Measurements from ENCODE around the gene ELMO2. TPM values are rescaled to one million over a fixed set of nuclear protein-coding genes. Genes with fewer than 3 reads are reported as not detected.
A peak's percentile ranks its signal among the peaks of the same experiment; 100 is the strongest.

Gene ELMO2
- total and polyA plus RNA-seq, 5 donors: 20.7 to 40.2 (median 31.6) TPM

DNA sequence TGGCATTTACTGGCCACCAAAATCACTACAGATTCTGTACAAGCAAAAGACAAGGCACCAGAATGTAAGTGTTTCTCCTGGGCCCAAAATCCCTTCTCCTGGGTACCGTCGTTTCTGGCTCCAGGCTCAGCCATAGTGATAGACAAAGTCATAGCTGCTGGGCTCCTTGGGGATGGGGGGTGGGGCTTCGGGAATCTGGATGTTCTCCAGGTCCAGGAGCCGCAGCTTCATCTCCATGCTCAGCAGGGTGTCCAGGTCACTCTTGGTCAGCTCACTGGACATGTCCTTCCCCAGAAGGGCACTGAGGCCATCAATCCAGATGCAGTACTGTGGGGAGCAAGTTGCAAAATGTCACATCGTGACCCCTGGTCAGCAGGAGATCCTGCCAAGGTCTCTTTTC, 39.2 kb downstream of the ELMO2 start:
- 61% methylated on average over 5 of the region's 5 CpGs for WGBS
- ATAC-seq (no peak), DNase-seq (peak in 1 of 3 donors; percentile 7)
- Histone ChIP-seq H3K27ac (ENCODE audit: low read length) (no peak overlapping the region), H3K27me3 (ENCODE audit: control insufficient read depth, insufficient read depth) (no peaks in the 10 kb centered on the region), H3K9me3 (ENCODE audit: control insufficient read depth, low read length) (no peaks in the 10 kb centered on the region), H3K4me1 (ENCODE audit: control insufficient read depth, insufficient read depth, low read length) (peaks cover 2% of the 10 kb centered on the region), H3K4me3 (ENCODE audit: low read length) (no peak overlapping the region)
- intact Hi-C loops (cut with DNase I): no loop called here

DNA sequence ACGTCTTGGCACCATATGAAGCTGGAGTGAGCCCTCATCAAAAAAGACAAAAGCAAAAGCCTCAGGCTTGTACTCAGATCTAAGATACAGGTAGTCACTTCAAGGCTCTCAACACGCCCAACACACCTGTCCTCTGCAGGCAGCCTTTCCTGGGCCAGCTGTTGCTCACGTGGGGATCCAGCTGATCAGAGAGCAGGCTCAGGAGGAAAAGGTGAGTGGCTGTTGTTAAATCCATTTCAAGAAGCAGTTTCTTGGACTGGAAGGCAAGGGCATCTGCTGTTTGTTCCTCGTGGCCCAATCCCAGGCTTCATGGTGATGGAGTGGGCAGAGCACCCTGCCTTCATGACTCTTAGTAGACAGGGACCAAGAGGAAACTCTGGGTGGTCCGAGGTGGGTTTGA, 39.6 kb downstream of the ELMO2 start:
- H3K4me3 ChIP-seq (ENCODE audit: low read length): no peak overlapping the region
- DNase-seq: peak in 1 of 3 donors; percentile 11
- H3K27me3 ChIP-seq (ENCODE audit: control insufficient read depth, insufficient read depth): no peaks in the 10 kb centered on the region
- peaks cover 2% of the 10 kb centered on the region for H3K4me1 ChIP-seq (ENCODE audit: control insufficient read depth, insufficient read depth, low read length)
- intact Hi-C loops (cut with DNase I): no loop called here
- no peak overlapping the region for H3K27ac ChIP-seq (ENCODE audit: low read length)
- no peaks in the 10 kb centered on the region for H3K9me3 ChIP-seq (ENCODE audit: control insufficient read depth, low read length)
- WGBS: 89% methylated on average over 5 of the region's 5 CpGs
- ATAC-seq: no peak

DNA sequence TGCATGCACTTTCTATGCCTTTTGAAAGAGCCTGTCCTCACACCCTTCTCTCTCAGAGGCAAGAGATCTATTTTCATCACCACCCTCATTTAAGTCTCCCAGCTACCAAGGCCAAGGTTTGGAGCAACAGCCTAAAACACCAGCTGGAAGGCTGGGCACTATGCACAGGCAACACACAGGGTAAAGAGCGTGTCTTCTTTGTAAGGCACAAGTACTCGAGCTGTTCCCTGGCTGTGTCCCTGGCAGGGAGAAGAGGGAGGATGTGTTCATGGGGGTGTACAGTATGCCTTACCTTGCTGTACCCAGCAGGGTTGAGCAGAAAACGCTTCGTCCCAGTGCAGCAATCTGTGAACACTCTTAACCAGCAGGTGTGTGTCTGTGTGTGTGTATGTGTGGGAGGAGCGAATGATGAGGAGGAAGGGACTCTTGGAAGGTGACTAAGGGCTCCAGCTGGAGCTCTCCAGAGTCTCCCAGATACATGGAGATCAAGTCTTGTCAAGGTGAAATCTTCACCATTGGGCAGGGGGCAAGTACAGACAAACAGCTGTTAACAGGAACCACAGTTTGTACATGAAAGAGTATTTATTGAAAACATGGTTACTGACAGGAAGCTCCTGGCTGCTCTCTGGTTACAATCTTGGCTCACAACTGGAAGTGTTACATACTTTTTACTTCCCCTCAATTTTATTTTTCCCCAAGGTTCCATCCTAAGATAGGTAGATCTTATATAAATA, 40.8 kb downstream of the ELMO2 start:
- 88% methylated on average over 5 of the region's 5 CpGs for WGBS

DNA sequence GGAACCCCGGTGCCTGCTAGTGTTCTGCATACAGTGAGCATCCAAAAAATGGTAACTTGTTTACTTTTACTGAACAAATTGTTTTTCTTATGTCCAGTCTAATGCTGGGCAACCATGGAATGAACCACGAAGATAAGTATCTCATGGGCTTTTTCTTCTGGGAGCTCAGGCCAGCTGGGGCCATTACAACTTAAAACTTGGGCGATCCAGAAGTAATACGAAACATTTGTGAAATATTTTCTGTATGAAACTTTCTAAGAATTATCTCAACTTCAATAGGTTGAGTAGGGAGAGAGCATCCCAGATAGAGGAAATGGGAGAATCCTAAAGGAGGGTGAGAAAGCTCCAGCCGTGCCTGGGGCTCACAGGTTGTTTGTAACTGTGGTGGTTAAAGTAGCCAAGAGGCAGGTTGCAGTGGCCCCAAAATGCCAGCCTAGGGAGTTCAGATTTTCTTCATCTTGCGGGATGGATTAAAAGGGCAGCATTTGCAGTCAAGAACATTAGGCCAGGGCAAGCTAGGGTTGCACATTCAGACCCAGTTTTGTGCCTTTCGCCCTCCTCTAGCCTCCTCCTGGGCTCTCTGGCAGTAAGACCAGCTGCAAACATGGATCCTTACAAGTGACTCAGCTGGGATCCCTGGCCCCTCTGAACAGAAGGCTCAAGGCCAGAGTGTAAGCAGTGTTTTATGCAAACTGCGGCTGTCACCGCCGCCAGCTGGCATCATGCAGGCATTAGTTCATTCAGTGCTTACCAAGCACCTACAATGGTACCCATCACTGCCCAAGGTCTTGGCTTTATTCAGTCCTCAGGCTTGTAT, 41.5 kb downstream of the ELMO2 start:
- ATAC-seq (no peak), DNase-seq (peak in 1 of 3 donors; percentile 31)
- H3K27me3 ChIP-seq (ENCODE audit: control insufficient read depth, insufficient read depth): no peaks in the 10 kb centered on the region
- WGBS: 64% methylated on average over 10 of the region's 10 CpGs
- intact Hi-C loops (cut with DNase I): loop anchor here in 1 of 4 donors (5.0 kb wide), 1 partner anchor 37 kb away; no protein-coding TSS in a partner anchor
- no peaks in the 10 kb centered on the region for H3K9me3 ChIP-seq (ENCODE audit: control insufficient read depth, low read length)
- peaks cover 2% of the 10 kb centered on the region for H3K4me1 ChIP-seq (ENCODE audit: control insufficient read depth, insufficient read depth, low read length)
- H3K4me3 ChIP-seq (ENCODE audit: low read length): peak overlapping the region; percentile 96
- peak overlapping the region; percentile 88 for H3K27ac ChIP-seq (ENCODE audit: low read length)

More for the DNA sequence above, 40.8 kb downstream of the ELMO2 start:
- Histone ChIP-seq H3K4me1 (ENCODE audit: control insufficient read depth, insufficient read depth, low read length) (peaks cover 2% of the 10 kb centered on the region), H3K27ac (ENCODE audit: low read length) (no peak overlapping the region), H3K9me3 (ENCODE audit: control insufficient read depth, low read length) (no peaks in the 10 kb centered on the region), H3K4me3 (ENCODE audit: low read length) (no peak overlapping the region), H3K27me3 (ENCODE audit: control insufficient read depth, insufficient read depth) (no peaks in the 10 kb centered on the region)
- intact Hi-C loops (cut with DNase I): no loop called here
- ATAC-seq (no peak), DNase-seq (peak in 1 of 3 donors; percentile 18)

DNA sequence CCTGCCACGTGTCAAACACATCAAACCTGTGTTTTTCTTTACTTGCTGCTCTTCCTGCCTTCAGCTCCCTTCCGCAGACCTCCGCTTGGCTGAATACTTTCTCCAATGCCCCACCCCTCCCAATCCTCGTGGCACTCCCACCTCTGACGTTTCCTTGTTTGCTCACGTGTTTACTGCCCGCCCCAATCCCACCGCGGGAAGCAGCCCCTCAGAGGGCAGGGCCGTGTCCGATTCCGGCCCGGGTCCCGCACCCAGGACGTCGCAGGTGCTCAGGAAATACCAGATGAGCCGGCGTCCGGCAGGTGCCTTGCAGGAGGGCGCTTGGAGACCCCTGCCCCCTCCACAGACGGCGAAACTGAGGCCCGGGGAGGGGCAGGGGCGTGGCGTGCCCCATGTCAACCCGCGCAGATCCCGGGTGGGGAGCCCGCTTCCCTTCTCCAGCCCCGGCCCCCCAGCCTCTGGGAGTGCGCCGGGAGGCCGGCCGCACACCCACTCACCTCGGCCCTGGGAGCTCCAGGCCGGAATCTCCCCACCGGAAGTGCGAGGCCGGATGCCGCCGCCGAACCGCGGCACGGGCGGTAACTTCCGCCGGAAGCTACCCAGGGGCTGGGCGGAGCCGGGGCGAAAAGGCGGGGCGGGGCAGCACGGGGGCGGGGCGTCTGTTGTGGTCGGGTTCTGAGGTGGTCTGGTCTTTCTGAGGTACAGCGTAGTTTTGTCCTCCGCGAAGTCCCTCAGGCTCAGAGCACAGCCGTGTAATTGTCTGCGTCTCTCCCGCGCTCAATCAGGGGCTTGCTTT, 42.3 kb downstream of the ELMO2 start:
- H3K4me1 ChIP-seq (ENCODE audit: control insufficient read depth, insufficient read depth, low read length): peaks cover 10% of the 10 kb centered on the region
- peak; percentile 96 for ATAC-seq
- intact Hi-C loops (cut with DNase I): loop anchor here in 1 of 4 donors (5.0 kb wide), 1 partner anchor 38 kb away; no protein-coding TSS in a partner anchor
- no peaks in the 10 kb centered on the region for H3K27me3 ChIP-seq (ENCODE audit: control insufficient read depth, insufficient read depth)
- H3K27ac ChIP-seq (ENCODE audit: low read length): peak overlapping the region; percentile 99
- peak; percentile 89 to 96 (median 94) for DNase-seq
- WGBS: under 1% methylated on average over 64 of the region's 64 CpGs
- peak overlapping the region; percentile 96 for H3K4me3 ChIP-seq (ENCODE audit: low read length)
- no peaks in the 10 kb centered on the region for H3K9me3 ChIP-seq (ENCODE audit: control insufficient read depth, low read length)

DNA sequence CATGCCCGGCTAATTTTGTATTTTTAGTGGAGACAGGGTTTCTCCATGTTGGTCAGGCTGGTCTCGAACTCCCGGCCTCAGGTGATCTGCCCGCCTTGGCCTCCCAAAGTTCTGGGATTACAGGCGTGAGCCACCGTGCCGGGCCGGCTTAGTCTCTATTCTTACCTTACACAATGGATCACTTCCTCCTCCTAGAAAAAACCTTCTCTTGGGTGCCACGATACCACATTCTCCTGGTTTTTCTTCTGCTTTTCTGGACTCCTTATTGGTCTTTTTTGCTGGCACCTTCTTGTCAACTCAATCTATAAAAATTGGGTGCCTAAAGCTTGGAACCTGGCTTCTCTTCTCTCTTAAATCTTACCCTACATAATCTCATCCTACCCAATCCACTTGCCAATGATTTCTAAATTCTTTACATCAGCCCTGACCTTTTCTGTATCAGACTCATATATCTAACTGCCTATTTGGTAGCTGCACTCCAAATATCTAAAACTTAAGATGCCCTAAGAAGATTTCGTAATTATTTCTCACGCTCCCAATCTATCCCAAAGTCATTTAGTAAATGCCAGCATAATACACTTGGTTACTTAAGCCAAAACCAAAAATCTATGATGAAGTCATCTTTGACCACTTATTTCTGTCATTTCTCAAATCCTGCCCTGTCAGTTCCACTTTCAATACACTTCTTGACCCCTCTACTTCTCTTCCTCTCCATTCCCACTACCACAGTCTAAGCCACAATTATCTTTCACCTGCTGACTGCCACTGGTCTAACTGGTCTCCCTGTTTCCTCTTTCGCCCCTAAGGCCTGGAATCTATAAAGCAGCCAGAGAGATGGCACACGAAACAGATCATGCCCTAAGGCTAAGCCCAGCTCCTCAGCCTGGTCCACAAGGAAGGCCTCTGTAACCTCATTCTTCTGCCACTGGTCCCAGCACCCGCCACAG, 43.2 kb downstream of the ELMO2 start:
- intact Hi-C loops (cut with DNase I): loop anchor here in 1 of 4 donors (5.0 kb wide), 1 partner anchor 39 kb away; no protein-coding TSS in a partner anchor
- H3K4me1 ChIP-seq (ENCODE audit: control insufficient read depth, insufficient read depth, low read length): peaks cover 12% of the 10 kb centered on the region
- no peak for ATAC-seq
- H3K27me3 ChIP-seq (ENCODE audit: control insufficient read depth, insufficient read depth): no peaks in the 10 kb centered on the region
- H3K27ac ChIP-seq (ENCODE audit: low read length): peak overlapping the region; percentile 22
- H3K9me3 ChIP-seq (ENCODE audit: control insufficient read depth, low read length): no peaks in the 10 kb centered on the region
- 59% methylated on average over 14 of the region's 14 CpGs for WGBS
- H3K4me3 ChIP-seq (ENCODE audit: low read length): peak overlapping the region; percentile 96
- peak in 1 of 3 donors; percentile 22 for DNase-seq

DNA sequence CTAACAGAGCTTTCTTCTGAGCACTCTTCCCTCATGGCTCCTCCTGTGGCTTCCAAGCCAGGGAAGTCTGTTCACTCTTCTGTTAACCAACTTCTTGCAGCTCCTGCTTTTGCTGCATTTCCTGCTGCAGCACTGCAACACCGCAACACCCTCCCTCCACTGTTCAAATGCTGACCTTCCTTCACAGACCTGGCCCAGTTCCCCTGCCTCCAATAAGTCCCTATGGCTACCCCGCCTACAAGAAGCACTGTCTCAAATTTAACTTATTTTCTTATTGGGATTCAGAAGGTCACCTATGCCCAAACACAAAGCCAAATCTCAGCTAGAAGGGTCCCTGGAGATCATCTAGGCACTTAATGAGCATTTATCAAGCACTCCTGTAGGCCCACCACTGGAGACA, 44.6 kb downstream of the ELMO2 start:
- 88% methylated on average over 2 of the region's 2 CpGs for WGBS
- peak in 1 of 3 donors; percentile 6 for DNase-seq
- Histone ChIP-seq H3K4me1 (ENCODE audit: control insufficient read depth, insufficient read depth, low read length) (peaks cover 15% of the 10 kb centered on the region), H3K4me3 (ENCODE audit: low read length) (no peak overlapping the region), H3K9me3 (ENCODE audit: control insufficient read depth, low read length) (no peaks in the 10 kb centered on the region), H3K27ac (ENCODE audit: low read length) (no peak overlapping the region), H3K27me3 (ENCODE audit: control insufficient read depth, insufficient read depth) (no peaks in the 10 kb centered on the region)
- intact Hi-C loops (cut with DNase I): loop anchor here in 1 of 4 donors (5.0 kb wide), 1 partner anchor 40 kb away; no protein-coding TSS in a partner anchor
- no peak for ATAC-seq

DNA sequence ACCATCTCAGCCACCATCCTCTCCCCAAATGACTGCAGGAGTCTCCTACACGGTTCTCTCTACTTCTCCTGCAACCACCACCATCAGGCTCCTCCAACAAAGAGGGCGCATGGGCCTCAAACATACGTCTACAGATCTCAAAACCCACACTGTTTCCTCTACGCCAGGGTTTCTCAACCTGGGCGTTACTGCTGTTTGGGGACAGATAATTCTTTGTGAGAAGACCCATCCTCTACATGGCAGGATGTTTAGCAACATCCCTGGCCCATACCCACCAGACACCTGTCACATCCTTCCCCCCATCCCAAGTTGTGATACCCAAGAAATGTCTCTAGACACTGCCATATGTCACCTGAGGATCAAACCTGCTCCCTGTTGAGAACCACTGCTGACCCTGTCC, 45.0 kb downstream of the ELMO2 start:
- ATAC-seq (no peak), DNase-seq (peak in 1 of 3 donors; percentile 1)
- peaks cover 17% of the 10 kb centered on the region for H3K4me1 ChIP-seq (ENCODE audit: control insufficient read depth, insufficient read depth, low read length)
- no peak overlapping the region for H3K27ac ChIP-seq (ENCODE audit: low read length)
- intact Hi-C loops (cut with DNase I): loop anchor here in 1 of 4 donors (5.0 kb wide), 1 partner anchor 41 kb away; no protein-coding TSS in a partner anchor
- WGBS: 74% methylated on average over 5 of the region's 5 CpGs
- no peaks in the 10 kb centered on the region for H3K27me3 ChIP-seq (ENCODE audit: control insufficient read depth, insufficient read depth)
- no peaks in the 10 kb centered on the region for H3K9me3 ChIP-seq (ENCODE audit: control insufficient read depth, low read length)
- no peak overlapping the region for H3K4me3 ChIP-seq (ENCODE audit: low read length)

DNA sequence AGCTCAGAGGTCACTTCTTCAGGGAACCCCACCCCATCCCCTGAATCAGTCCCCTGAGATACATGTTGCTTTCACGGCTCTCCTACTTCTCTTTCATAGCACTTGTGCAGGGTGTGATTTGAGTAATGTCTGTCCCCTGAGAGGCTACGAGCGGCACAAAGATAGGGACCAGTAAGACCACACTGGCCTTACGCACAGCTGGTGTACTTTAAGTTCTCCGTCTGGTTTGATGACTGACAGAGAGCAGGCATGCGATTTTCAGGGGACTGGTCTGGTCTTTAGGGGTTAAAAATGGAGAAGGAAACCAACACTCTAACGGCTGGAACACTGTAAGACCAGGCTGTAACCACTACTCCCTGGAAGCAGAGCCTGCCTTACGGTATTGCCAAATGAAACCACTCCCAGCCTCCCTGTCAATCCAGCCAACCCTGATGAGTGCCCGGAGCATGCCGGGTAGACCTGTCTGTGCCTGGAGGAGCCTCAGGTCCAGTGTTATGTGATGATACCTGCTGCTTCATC, 47.1 kb downstream of the ELMO2 start:
- peak in 1 of 2 donors; percentile 9 for ATAC-seq
- 38% methylated on average over 10 of the region's 10 CpGs for WGBS
- Histone ChIP-seq H3K4me3 (ENCODE audit: low read length) (no peak overlapping the region), H3K9me3 (ENCODE audit: control insufficient read depth, low read length) (no peaks in the 10 kb centered on the region), H3K27ac (ENCODE audit: low read length) (peak overlapping the region; percentile 35), H3K27me3 (ENCODE audit: control insufficient read depth, insufficient read depth) (no peaks in the 10 kb centered on the region), H3K4me1 (ENCODE audit: control insufficient read depth, insufficient read depth, low read length) (peaks cover 18% of the 10 kb centered on the region)
- DNase-seq: peak in 1 of 3 donors; percentile 65
- intact Hi-C loops (cut with DNase I): no loop called here
